Fibroblast of villous mesenchyme (primary cell): Measurements from ENCODE around the gene EEF1AKMT1. TPM values are rescaled to one million over a fixed set of nuclear protein-coding genes. Genes with fewer than 3 reads are reported as not detected.

Experiments
- DNase-seq: peaks from one replicate; pipeline ENCODE4 v3.0.0-alpha.2; 2010; ENCODE audit warnings: low read depth
- H3K4me3 ChIP-seq: 2 replicates; pipeline ENCODE4 v1.5.1; 2011; ENCODE audit warnings: low read depth, mild to moderate bottlenecking, low read length
- total RNA-seq: library from RNA; depleted of rRNA; stranded (reverse); fragments of >200 nt; gene quantifications from 2 replicates; pipeline ENCODE4 v1.2.3, GENCODE V29; 2012
- TF ChIP-seq, protein P1 (sequence below): IDR thresholded peaks from 2 replicates; pipeline ENCODE4 v1.5.1; 2012; ENCODE audit warnings: low read depth, mild to moderate bottlenecking, low read length; ENCODE audit not compliant: insufficient read depth

The EEF1AKMT1 gene, protein sequence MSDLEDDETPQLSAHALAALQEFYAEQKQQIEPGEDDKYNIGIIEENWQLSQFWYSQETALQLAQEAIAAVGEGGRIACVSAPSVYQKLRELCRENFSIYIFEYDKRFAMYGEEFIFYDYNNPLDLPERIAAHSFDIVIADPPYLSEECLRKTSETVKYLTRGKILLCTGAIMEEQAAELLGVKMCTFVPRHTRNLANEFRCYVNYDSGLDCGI
- total RNA-seq, result 10.6 and 16.4 TPM in 2 replicates

DNA sequence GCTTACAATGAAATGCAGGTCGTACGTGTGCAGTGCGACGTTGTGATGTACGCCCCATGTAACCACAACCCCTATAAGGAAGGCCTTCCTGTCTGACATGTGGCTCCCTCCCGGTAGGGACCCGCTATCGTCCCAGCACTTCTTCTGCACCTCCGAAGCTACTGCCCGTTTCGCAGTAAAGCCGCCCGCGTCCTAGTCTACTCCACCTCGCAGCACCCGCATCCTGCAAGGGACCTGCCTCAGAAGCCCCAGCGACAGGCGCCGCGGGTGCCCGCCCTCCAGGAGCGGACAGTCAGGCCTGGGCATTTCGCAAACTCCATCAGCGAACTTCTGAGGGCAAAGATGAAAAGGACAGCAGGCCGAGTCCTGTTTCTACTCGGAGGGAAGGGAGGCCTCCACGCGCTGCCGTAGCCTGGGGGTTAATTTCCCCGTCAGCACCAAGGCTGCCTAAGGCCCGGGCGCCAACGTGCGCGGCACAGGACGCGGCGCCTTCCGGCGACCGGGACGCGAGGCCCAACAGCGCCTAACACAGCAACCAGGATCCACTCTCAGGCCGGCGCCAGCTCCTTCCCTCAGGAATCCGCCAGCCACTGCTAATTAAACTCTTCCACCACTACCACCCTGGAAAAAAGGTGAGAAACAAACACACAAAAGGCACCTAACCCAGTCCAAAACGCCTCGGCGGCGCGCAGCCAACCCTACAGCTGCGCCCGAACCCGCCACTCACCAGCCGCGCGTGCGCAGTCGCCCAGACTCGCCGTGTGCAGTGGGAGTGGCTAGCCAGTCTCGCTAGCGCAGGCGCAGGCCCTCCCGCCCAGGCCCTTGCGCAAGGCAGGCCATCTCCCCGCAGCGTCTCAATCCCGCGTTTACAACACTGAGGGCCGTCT lies at the start of gene EEF1AKMT1:
Gene EEF1AKMT1 (minus strand): TSS at position 768 of the 887 bp plus-strand sequence. CDS start 16,363 bp downstream, outside the sequence.
- peak within 1 kb of the TSS; percentile 75 for H3K4me3 ChIP-seq
- TF ChIP-seq, protein P1, sequence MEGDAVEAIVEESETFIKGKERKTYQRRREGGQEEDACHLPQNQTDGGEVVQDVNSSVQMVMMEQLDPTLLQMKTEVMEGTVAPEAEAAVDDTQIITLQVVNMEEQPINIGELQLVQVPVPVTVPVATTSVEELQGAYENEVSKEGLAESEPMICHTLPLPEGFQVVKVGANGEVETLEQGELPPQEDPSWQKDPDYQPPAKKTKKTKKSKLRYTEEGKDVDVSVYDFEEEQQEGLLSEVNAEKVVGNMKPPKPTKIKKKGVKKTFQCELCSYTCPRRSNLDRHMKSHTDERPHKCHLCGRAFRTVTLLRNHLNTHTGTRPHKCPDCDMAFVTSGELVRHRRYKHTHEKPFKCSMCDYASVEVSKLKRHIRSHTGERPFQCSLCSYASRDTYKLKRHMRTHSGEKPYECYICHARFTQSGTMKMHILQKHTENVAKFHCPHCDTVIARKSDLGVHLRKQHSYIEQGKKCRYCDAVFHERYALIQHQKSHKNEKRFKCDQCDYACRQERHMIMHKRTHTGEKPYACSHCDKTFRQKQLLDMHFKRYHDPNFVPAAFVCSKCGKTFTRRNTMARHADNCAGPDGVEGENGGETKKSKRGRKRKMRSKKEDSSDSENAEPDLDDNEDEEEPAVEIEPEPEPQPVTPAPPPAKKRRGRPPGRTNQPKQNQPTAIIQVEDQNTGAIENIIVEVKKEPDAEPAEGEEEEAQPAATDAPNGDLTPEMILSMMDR, result no peak
- peak; percentile 95 for DNase-seq

DNA sequence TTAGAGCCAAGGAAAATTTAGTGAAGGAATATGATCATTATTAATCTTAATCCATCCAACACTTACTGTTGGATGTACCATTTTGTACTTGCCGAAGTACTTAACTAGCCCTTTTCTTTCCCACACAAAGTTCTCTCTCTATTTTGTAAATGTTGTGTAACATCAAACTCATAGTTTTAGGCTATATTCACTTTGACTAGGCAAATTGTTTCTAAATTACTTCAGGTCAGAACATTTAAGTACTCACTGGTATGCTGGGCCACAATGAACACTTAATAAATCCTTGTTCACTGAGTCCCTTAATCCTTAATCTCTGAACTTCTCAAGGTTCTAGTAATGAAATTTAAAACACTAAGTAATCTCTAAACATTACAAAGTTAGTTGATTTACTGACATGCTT lies 49.3 kb upstream of the EEF1AKMT1 start:
- no peak for DNase-seq
- TF ChIP-seq, protein P1, result no peak
- no peak overlapping the region for H3K4me3 ChIP-seq

DNA sequence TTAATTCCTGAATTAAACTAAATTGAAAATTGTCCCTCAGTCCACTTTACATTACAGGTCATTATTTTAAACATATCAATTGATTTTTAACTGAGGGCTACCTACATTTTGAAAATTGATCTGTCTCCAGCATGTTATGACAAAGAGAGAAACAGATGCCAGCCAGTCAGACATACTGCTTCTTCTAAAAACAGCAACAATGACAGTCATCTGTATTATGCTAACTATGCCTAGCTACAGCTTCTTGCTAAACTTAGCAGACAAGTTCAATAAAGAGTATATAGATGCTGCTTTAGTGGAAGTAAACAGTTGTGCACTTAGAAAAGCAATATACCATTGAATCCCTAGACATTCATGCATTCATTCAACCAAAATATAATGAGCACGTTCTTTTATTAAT lies 48.6 kb upstream of the EEF1AKMT1 start:
- H3K4me3 ChIP-seq, result no peak overlapping the region
- no peak for DNase-seq
- TF ChIP-seq, protein P1, result no peak

DNA sequence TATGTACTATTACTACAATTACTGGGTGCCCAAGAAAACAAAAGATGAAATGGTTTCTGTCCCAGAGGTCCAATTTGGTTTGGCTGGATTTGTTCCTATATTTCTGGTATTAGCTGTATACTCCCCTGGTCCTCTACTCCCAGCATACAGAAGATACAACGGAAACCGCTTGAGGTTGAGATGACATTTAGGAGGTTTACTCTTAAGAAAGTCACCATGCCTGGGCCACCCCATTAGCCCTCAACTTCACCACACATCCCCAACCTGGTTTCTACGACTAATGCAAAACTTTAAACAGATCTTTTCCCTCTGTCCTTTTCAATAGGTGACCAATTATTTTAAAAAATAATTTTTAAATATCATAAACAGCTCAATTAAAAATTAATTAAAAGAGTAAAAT lies 46.0 kb upstream of the EEF1AKMT1 start:
- TF ChIP-seq, protein P1, result no peak

DNA sequence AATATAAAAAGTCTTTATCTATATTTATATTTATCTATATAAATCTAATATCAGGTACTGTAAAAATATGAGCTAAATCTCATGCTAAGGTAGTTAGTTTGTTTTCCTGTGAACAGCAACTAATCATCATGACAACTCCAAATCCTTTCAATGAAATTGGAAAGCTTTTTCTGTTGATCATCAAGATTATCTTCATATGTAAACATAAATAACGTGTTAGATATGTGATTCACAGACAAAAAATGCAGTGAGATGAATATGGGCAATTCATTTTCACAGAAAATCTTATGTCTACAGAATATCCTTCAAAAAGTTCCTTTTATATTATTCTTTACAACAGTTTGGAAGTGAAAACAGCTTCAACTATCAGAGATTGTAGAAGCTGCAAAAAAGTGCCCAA lies 41.7 kb upstream of the EEF1AKMT1 start:
- DNase-seq, result peak; percentile 24
- TF ChIP-seq, protein P1, result no peak
- no peak overlapping the region for H3K4me3 ChIP-seq

More for the DNA sequence above, 46.0 kb upstream of the EEF1AKMT1 start:
- H3K4me3 ChIP-seq, result no peak overlapping the region
- DNase-seq, result no peak

DNA sequence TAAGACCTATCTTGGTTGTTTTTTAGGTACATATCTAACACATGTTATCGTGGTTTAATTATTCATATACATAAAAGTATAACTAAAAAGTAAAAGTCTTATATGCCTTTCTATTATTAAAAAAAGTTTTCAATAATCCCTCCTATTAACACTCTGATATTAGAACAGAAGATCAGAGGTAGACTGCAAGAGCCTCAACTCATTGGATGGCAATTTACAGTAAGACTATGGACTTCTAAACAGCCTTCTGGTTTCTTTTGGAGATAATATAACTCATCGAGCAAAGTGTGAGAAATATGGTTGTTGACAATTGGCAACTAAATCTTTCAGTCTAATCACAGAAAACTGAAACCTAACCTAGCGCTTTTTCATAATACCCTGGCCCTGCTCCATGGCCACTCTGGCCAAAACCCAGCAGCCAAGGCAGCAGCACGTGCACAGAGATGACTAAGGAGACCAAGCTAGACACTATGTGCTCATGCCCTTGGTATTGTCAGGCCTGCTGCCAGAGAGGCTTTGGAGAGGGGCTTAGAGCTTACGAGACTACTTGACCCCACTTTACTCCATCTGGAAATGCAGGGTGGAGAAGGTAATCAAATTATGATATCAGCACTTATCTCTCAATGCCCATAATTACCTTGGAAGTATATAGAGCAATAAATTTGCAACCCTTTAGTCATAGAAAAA lies 40.6 kb upstream of the EEF1AKMT1 start:
- H3K4me3 ChIP-seq, result peak overlapping the region; percentile 5
- DNase-seq, result peak; percentile 97
- TF ChIP-seq, protein P1, result no peak
